NCI-H1417 treated with DMSO at 0.1 percent for 48 hours (cell line): ENCODE results near the gene ITPK1.

ENCODE experiments used
- DNase-seq: peaks from one replicate; lab custom pipeline; 2025; lab: John Stamatoyannopoulos, UW

ITPK1 gene

GRCh38 chr14:93104961-93105360 lies 10.8 kb downstream of the ITPK1 start:
- no peak for DNase-seq

- DNase-seq: no peak
Measured at GRCh38 chr14:93103392-93104080, 12.2 kb downstream of the ITPK1 start.

GRCh38 chr14:93102141-93102540 lies 13.6 kb downstream of the ITPK1 start:
- DNase-seq: no peak

- DNase-seq: no peak
Measured at GRCh38 chr14:93101181-93101580, 14.5 kb downstream of the ITPK1 start.

GRCh38 chr14:93100570-93100969 lies 15.2 kb downstream of the ITPK1 start:
- no peak for DNase-seq

GRCh38 chr14:93100100-93100499 lies 15.6 kb downstream of the ITPK1 start:
- DNase-seq: no peak

GRCh38 chr14:93099643-93100042 lies 16.1 kb downstream of the ITPK1 start:
- DNase-seq: no peak

GRCh38 chr14:93099196-93099595 lies 16.5 kb downstream of the ITPK1 start:
- DNase-seq: no peak

GRCh38 chr14:93096691-93097322 lies 18.9 kb downstream of the ITPK1 start:
- DNase-seq: no peak

GRCh38 chr14:93095742-93096510 lies 19.8 kb downstream of the ITPK1 start:
- no peak for DNase-seq

- DNase-seq: no peak
Measured at GRCh38 chr14:93094121-93094918, 21.4 kb downstream of the ITPK1 start.

GRCh38 chr14:93092606-93093556 lies 22.8 kb downstream of the ITPK1 start:
- no peak for DNase-seq

- DNase-seq: no peak
Measured at GRCh38 chr14:93091666-93092065, 24.1 kb downstream of the ITPK1 start.

GRCh38 chr14:93090826-93091555 lies 24.7 kb downstream of the ITPK1 start:
- no peak for DNase-seq

- DNase-seq: no peak
Measured at GRCh38 chr14:93089521-93090269, 26.0 kb downstream of the ITPK1 start.

- no peak for DNase-seq
Measured at GRCh38 chr14:93086441-93087055, 29.2 kb downstream of the ITPK1 start.

- no peak for DNase-seq
Measured at GRCh38 chr14:93085911-93086310, 29.8 kb downstream of the ITPK1 start.

- DNase-seq: no peak
Measured at GRCh38 chr14:93084866-93085857, 30.6 kb downstream of the ITPK1 start.
